WTC11 (cell line): ENCODE measurements around the gene SPTY2D1. TPM values are rescaled to one million over a fixed set of nuclear protein-coding genes. Genes with fewer than 3 reads are reported as not detected.

Experiments used
- ATAC-seq: fragments of 200-7000 bp; cut with Tn5 transposase; 2 replicates; pipeline ENCODE4 v1.10.0; 2021; ENCODE audit warnings: mild to moderate bottlenecking, moderate library complexity
- CTCF ChIA-PET: fragments of 300-600 bp; sonication (Branson Sonifier 250); formaldehyde crosslinking; loops from one replicate; lab custom pipeline; 2021; ENCODE audit warnings: antibody characterized with exemption; lab: Charles Lee
- POLR2A ChIA-PET: fragments of 350-600 bp; sonication (Branson Sonifier 250); formaldehyde crosslinking; loops from one replicate; lab custom pipeline; 2021; ENCODE audit warnings: antibody characterized with exemption; lab: Charles Lee
- DNase-seq: peaks from one replicate; pipeline ENCODE4 v3.0.0; 2021; ENCODE audit warnings: low spot score
- H3K27ac Mint-ChIP-seq: 2 replicates; pipeline ENCODE4 v1.8.0; 2021; ENCODE audit warnings: mixed read lengths
- H3K27me3 Mint-ChIP-seq: 2 replicates; pipeline ENCODE4 v1.8.0; 2021; ENCODE audit warnings: low read depth, mild to moderate bottlenecking, moderate library complexity, mixed read lengths
- H3K36me3 Mint-ChIP-seq: 2 replicates; pipeline ENCODE4 v1.8.0; 2021; ENCODE audit warnings: mixed read lengths
- H3K4me1 Mint-ChIP-seq: 2 replicates; pipeline ENCODE4 v1.8.0; 2022; ENCODE audit warnings: mixed read lengths
- H3K4me3 Mint-ChIP-seq: 2 replicates; pipeline ENCODE4 v1.8.0; 2021; ENCODE audit warnings: mild to moderate bottlenecking, moderate library complexity, mixed read lengths
- H3K9me3 Mint-ChIP-seq: 2 replicates; pipeline ENCODE4 v1.8.0; 2021; ENCODE audit warnings: mixed read lengths
- CREB1 ChIP-seq: sonication (generic); formaldehyde crosslinking; IDR thresholded peaks from 2 replicates; pipeline ENCODE4 v1.8.0; 2023; ENCODE audit warnings: mild to moderate bottlenecking, missing genetic modification reagents
- E2F1 ChIP-seq: sonication (generic); formaldehyde crosslinking; IDR thresholded peaks from 2 replicates; pipeline ENCODE4 v1.8.0; 2022; ENCODE audit warnings: mild to moderate bottlenecking, missing genetic modification reagents
- ETV6 ChIP-seq: sonication (generic); formaldehyde crosslinking; IDR thresholded peaks from 2 replicates; pipeline ENCODE4 v1.8.1; 2022; ENCODE audit warnings: mild to moderate bottlenecking, missing genetic modification reagents
- FOXP4 ChIP-seq: sonication (generic); formaldehyde crosslinking; IDR thresholded peaks from 2 replicates; pipeline ENCODE4 v1.8.0; 2022; ENCODE audit warnings: mild to moderate bottlenecking, missing genetic modification reagents
- KAT7 ChIP-seq: sonication (generic); formaldehyde crosslinking; IDR thresholded peaks from 2 replicates; pipeline ENCODE4 v1.8.1; 2023; ENCODE audit warnings: missing genetic modification reagents, mild to moderate bottlenecking, borderline replicate concordance
- MXD4 ChIP-seq: fragments of 250-450 bp; sonication (Bioruptor Pico); IDR thresholded peaks from 2 replicates; pipeline ENCODE4 v1.8.0; 2021; ENCODE audit warnings: mild to moderate bottlenecking, moderate library complexity, borderline replicate concordance
- NFYB ChIP-seq: sonication (generic); formaldehyde crosslinking; conservative IDR thresholded peaks from 2 replicates; pipeline ENCODE4 v1.8.0; 2022; ENCODE audit warnings: low read depth, missing genetic modification reagents
- RELA ChIP-seq: sonication (generic); formaldehyde crosslinking; IDR thresholded peaks from 2 replicates; pipeline ENCODE4 v1.8.1; 2022; ENCODE audit warnings: missing genetic modification reagents, mild to moderate bottlenecking, borderline replicate concordance
- SMAD3 ChIP-seq: sonication (generic); formaldehyde crosslinking; IDR thresholded peaks from 2 replicates; pipeline ENCODE4 v1.8.0; 2022; ENCODE audit warnings: missing genetic modification reagents, mild to moderate bottlenecking, borderline replicate concordance
- STAT6 ChIP-seq: sonication (generic); formaldehyde crosslinking; conservative IDR thresholded peaks from 2 replicates; pipeline ENCODE4 v1.8.1; 2023; ENCODE audit warnings: mild to moderate bottlenecking, low read depth, missing genetic modification reagents, moderate library complexity
- ZNF138 ChIP-seq: sonication (generic); formaldehyde crosslinking; conservative IDR thresholded peaks from 2 replicates; pipeline ENCODE4 v1.8.1; 2022; ENCODE audit warnings: mild to moderate bottlenecking, moderate library complexity, missing genetic modification reagents
- ZNF317 ChIP-seq: sonication (generic); formaldehyde crosslinking; IDR thresholded peaks from 2 replicates; pipeline ENCODE4 v1.8.1; 2023; ENCODE audit warnings: low read depth, mild to moderate bottlenecking, moderate library complexity, missing genetic modification reagents, borderline replicate concordance
- total RNA-seq: library from RNA; stranded (reverse); gene quantifications from 3 replicates; pipeline ENCODE4 v1.2.3, GENCODE V29; 2021
- TF ChIP-seq, protein P1 (sequence below): sonication (generic); formaldehyde crosslinking; IDR thresholded peaks from 2 replicates; pipeline ENCODE4 v1.8.1; 2022; ENCODE audit warnings: missing genetic modification reagents, borderline replicate concordance
- TF ChIP-seq, protein P2 (sequence below): sonication (generic); formaldehyde crosslinking; IDR thresholded peaks from 2 replicates; pipeline ENCODE4 v1.8.1; 2022; ENCODE audit warnings: low read depth, missing genetic modification reagents, borderline replicate concordance
- TF ChIP-seq, protein P3 (sequence below): sonication (generic); formaldehyde crosslinking; IDR thresholded peaks from 2 replicates; pipeline ENCODE4 v1.8.0; 2023; ENCODE audit warnings: missing genetic modification reagents, mild to moderate bottlenecking, borderline replicate concordance
- TF ChIP-seq, protein P4 (sequence below): sonication (generic); formaldehyde crosslinking; IDR thresholded peaks from 2 replicates; pipeline ENCODE4 v1.8.1; 2022; ENCODE audit warnings: mild to moderate bottlenecking, missing genetic modification reagents, moderate library complexity, borderline replicate concordance

Gene SPTY2D1
- total RNA-seq, 1 experiment from 2014 or later: 14.3 TPM

GRCh38 chr11:18617688-18618341 is 16.3 kb downstream of the SPTY2D1 start:
- ATAC-seq (no peak), DNase-seq (no peak)
- no peaks in the 10 kb centered on the region for H3K4me1 Mint-ChIP-seq
- TF ChIP-seq FOXP4 (CRISPR knock-in tag) (no peak), RELA (CRISPR knock-in tag) (no peak), ZNF138 (no peak), ETV6 (CRISPR knock-in tag) (no peak), NFYB (CRISPR knock-in tag) (no peak)
- ChIA-PET CTCF (interaction anchor here (0.5 to 1.0 kb wide), 3 partner anchors 33 to 770 kb away, joined by 3 to 4 read pairs (median 3); no protein-coding TSS in a partner anchor), POLR2A (no interaction called here)
- H3K36me3 Mint-ChIP-seq: peaks cover 24% of the 10 kb centered on the region
- H3K4me3 Mint-ChIP-seq: no peak overlapping the region
- no peaks in the 10 kb centered on the region for H3K27me3 Mint-ChIP-seq
- H3K27ac Mint-ChIP-seq: peak overlapping the region; percentile 29; the same call in 1 of the 2 replicates
- no peaks in the 10 kb centered on the region for H3K9me3 Mint-ChIP-seq

- ChIA-PET CTCF (interaction anchor here (0.6 kb wide), 1 partner anchor 1404 kb away, joined by 3 read pairs; no protein-coding TSS in a partner anchor), POLR2A (no interaction called here)
- no peaks in the 10 kb centered on the region for H3K4me1 Mint-ChIP-seq
- DNase-seq (no peak), ATAC-seq (no peak)
- no peaks in the 10 kb centered on the region for H3K27me3 Mint-ChIP-seq
- no peak overlapping the region for H3K27ac Mint-ChIP-seq
- H3K4me3 Mint-ChIP-seq: no peak overlapping the region
- no peaks in the 10 kb centered on the region for H3K9me3 Mint-ChIP-seq
- H3K36me3 Mint-ChIP-seq: peaks cover 27% of the 10 kb centered on the region
- no peak for TF ChIP-seq STAT6 (CRISPR knock-in tag)
- TF ChIP-seq, protein P1, sequence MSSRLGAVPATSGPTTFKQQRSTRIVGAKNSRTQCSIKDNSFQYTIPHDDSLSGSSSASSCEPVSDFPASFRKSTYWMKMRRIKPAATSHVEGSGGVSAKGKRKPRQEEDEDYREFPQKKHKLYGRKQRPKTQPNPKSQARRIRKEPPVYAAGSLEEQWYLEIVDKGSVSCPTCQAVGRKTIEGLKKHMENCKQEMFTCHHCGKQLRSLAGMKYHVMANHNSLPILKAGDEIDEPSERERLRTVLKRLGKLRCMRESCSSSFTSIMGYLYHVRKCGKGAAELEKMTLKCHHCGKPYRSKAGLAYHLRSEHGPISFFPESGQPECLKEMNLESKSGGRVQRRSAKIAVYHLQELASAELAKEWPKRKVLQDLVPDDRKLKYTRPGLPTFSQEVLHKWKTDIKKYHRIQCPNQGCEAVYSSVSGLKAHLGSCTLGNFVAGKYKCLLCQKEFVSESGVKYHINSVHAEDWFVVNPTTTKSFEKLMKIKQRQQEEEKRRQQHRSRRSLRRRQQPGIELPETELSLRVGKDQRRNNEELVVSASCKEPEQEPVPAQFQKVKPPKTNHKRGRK (CRISPR knock-in tag): no peak
- TF ChIP-seq, protein P2, sequence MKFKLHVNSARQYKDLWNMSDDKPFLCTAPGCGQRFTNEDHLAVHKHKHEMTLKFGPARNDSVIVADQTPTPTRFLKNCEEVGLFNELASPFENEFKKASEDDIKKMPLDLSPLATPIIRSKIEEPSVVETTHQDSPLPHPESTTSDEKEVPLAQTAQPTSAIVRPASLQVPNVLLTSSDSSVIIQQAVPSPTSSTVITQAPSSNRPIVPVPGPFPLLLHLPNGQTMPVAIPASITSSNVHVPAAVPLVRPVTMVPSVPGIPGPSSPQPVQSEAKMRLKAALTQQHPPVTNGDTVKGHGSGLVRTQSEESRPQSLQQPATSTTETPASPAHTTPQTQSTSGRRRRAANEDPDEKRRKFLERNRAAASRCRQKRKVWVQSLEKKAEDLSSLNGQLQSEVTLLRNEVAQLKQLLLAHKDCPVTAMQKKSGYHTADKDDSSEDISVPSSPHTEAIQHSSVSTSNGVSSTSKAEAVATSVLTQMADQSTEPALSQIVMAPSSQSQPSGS (CRISPR knock-in tag): no peak
- TF ChIP-seq, protein P3, sequence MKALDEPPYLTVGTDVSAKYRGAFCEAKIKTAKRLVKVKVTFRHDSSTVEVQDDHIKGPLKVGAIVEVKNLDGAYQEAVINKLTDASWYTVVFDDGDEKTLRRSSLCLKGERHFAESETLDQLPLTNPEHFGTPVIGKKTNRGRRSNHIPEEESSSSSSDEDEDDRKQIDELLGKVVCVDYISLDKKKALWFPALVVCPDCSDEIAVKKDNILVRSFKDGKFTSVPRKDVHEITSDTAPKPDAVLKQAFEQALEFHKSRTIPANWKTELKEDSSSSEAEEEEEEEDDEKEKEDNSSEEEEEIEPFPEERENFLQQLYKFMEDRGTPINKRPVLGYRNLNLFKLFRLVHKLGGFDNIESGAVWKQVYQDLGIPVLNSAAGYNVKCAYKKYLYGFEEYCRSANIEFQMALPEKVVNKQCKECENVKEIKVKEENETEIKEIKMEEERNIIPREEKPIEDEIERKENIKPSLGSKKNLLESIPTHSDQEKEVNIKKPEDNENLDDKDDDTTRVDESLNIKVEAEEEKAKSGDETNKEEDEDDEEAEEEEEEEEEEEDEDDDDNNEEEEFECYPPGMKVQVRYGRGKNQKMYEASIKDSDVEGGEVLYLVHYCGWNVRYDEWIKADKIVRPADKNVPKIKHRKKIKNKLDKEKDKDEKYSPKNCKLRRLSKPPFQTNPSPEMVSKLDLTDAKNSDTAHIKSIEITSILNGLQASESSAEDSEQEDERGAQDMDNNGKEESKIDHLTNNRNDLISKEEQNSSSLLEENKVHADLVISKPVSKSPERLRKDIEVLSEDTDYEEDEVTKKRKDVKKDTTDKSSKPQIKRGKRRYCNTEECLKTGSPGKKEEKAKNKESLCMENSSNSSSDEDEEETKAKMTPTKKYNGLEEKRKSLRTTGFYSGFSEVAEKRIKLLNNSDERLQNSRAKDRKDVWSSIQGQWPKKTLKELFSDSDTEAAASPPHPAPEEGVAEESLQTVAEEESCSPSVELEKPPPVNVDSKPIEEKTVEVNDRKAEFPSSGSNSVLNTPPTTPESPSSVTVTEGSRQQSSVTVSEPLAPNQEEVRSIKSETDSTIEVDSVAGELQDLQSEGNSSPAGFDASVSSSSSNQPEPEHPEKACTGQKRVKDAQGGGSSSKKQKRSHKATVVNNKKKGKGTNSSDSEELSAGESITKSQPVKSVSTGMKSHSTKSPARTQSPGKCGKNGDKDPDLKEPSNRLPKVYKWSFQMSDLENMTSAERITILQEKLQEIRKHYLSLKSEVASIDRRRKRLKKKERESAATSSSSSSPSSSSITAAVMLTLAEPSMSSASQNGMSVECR (CRISPR knock-in tag): no peak
- no peak for TF ChIP-seq MXD4 (CRISPR knock-in tag)
- TF ChIP-seq CREB1 (CRISPR knock-in tag): no peak
- TF ChIP-seq ZNF317: no peak
- TF ChIP-seq KAT7 (CRISPR knock-in tag): no peak
- TF ChIP-seq E2F1 (CRISPR knock-in tag): no peak
- no peak for TF ChIP-seq SMAD3 (CRISPR knock-in tag)
- TF ChIP-seq, protein P4, sequence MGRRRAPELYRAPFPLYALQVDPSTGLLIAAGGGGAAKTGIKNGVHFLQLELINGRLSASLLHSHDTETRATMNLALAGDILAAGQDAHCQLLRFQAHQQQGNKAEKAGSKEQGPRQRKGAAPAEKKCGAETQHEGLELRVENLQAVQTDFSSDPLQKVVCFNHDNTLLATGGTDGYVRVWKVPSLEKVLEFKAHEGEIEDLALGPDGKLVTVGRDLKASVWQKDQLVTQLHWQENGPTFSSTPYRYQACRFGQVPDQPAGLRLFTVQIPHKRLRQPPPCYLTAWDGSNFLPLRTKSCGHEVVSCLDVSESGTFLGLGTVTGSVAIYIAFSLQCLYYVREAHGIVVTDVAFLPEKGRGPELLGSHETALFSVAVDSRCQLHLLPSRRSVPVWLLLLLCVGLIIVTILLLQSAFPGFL (CRISPR knock-in tag): no peak
These were observed 18.3 kb downstream of the SPTY2D1 start for GRCh38 chr11:18615628-18616392.
